Upper lobe of left lung (tissue), 4 donors: ENCODE data around the gene NLGN2.

Source experiments
- EP300 ChIP-seq, 4 donors: sonication (generic); formaldehyde crosslinking; IDR thresholded peaks; one replicate each; pipeline ENCODE4 v1.5.1; 2017; ENCODE audit warnings: antibody characterized with exemption in 4 of 4, control low read depth in 2 of 4
- POLR2AphosphoS5 ChIP-seq, 2 donors: sonication (generic); formaldehyde crosslinking; IDR thresholded peaks; one replicate each; pipeline ENCODE4 v1.5.1; 2017; ENCODE audit warnings: antibody characterized with exemption in 2 of 2
- TF ChIP-seq, protein P1 (sequence below), 6 experiments: fragments of 450-650 bp in 4 of 6; fragments of 200-600 bp in 2 of 6; sonication (generic) in 2 of 6; IDR thresholded peaks; one replicate each; pipeline ENCODE4 v1.5.1; 2016 to 2019; ENCODE audit warnings: antibody characterized with exemption in 6 of 6

DNA sequence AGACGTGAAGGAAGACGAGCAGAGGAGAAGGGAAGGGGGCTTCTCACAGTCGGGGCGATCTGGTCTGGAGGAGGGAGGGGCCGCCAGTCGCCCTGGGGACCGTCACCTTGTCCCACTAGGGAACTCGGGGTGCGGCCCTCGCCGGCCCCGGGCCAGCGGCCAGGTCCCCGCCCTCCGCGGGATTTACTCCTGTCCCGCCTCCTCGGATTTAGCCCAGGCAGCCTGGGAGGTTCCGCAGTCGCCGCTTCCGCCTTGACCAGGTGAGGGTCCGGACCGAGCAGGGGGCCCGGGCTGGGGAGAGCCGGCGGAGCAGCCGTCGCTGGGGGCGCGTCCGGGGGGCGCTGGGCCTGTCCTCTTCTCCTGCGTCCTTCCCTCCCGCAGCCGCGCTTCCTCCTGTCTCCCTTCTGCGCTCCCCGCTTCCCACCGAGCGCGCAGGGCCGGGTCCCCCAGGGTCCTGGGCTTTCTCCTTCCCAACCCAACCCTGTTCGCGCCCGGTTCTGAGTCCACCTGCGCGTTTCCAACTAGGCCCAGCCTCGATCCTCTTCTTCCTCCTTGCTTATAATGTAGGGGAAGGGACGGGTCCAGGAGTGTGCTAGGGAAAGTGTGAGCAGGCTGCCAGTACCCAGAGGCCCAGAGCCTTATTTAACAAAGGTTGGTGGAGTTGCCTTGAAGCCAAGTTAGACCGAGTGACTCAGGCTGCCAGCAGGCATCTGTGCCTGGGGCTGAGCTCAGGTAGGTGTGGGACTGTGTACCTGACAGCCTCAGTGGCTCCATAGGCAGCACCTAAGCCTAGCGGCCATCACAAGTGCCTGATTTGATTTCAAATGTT is 26.6 kb upstream of the NLGN2 start, which contains the start of gene TNK1:
- TF ChIP-seq EP300 (IDR thresholded peaks at IDR 0.05) (no peak), POLR2AphosphoS5 (IDR thresholded peaks at IDR 0.05) (peak; percentile 24 to 80)
- TF ChIP-seq, protein P1, sequence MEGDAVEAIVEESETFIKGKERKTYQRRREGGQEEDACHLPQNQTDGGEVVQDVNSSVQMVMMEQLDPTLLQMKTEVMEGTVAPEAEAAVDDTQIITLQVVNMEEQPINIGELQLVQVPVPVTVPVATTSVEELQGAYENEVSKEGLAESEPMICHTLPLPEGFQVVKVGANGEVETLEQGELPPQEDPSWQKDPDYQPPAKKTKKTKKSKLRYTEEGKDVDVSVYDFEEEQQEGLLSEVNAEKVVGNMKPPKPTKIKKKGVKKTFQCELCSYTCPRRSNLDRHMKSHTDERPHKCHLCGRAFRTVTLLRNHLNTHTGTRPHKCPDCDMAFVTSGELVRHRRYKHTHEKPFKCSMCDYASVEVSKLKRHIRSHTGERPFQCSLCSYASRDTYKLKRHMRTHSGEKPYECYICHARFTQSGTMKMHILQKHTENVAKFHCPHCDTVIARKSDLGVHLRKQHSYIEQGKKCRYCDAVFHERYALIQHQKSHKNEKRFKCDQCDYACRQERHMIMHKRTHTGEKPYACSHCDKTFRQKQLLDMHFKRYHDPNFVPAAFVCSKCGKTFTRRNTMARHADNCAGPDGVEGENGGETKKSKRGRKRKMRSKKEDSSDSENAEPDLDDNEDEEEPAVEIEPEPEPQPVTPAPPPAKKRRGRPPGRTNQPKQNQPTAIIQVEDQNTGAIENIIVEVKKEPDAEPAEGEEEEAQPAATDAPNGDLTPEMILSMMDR (IDR thresholded peaks at IDR 0.05) = no peak
